Chondrocyte (in vitro differentiated cells): ENCODE measurements around the gene CACNA1B. TPM values are rescaled to one million over a fixed set of nuclear protein-coding genes. Genes with fewer than 3 reads are reported as not detected.

Source experiments
- DNase-seq: peaks from one replicate; pipeline ENCODE4 v3.0.0; 2021; ENCODE audit warnings: mixed read lengths, low spot score
- H3K27ac Mint-ChIP-seq: one replicate; pipeline ENCODE4 v1.8.0; 2021; ENCODE audit warnings: mild to moderate bottlenecking, moderate library complexity, mixed read lengths; ENCODE audit not compliant: unreplicated experiment
- H3K27me3 Mint-ChIP-seq: 2 replicates; pipeline ENCODE4 v1.8.0; 2021; ENCODE audit warnings: low read depth, mixed read lengths
- H3K36me3 Mint-ChIP-seq: 2 replicates; pipeline ENCODE4 v1.8.0; 2021; ENCODE audit warnings: low read depth, mixed read lengths
- H3K4me1 Mint-ChIP-seq: 2 replicates; pipeline ENCODE4 v1.8.0; 2021; ENCODE audit warnings: low read depth, mild to moderate bottlenecking, mixed read lengths
- H3K4me3 Mint-ChIP-seq: one replicate; pipeline ENCODE4 v1.8.0; 2021; ENCODE audit warnings: mild to moderate bottlenecking, moderate library complexity, mixed read lengths; ENCODE audit not compliant: unreplicated experiment
- H3K9me3 Mint-ChIP-seq: 2 replicates; pipeline ENCODE4 v1.8.0; 2021; ENCODE audit warnings: low read depth, mixed read lengths
- total RNA-seq: library from RNA; stranded (reverse); gene quantifications from 3 replicates; pipeline ENCODE4 v1.2.1, GENCODE V29; 2021
- TF ChIP-seq, protein P1 (sequence below): fragments of 200-600 bp; sonication (generic); IDR thresholded peaks from 2 replicates; pipeline ENCODE4 v1.5.0; 2021; ENCODE audit warnings: antibody characterized with exemption, mild to moderate bottlenecking, moderate library complexity

The CACNA1B gene
- total RNA-seq, 1 donor from 2014 or later: 3.7 TPM

GRCh38 chr9:138020120-138020794, 142.7 kb downstream of the CACNA1B start:
- peaks cover 29% of the 10 kb centered on the region for H3K27me3 Mint-ChIP-seq
- no peaks in the 10 kb centered on the region for H3K4me1 Mint-ChIP-seq
- no peaks in the 10 kb centered on the region for H3K36me3 Mint-ChIP-seq

GRCh38 chr9:138020795-138021182, 143.2 kb downstream of the CACNA1B start:
- Mint-ChIP-seq H3K4me1 (no peaks in the 10 kb centered on the region), H3K9me3 (no peaks in the 10 kb centered on the region), H3K4me3 (no peak overlapping the region), H3K27me3 (peaks cover 32% of the 10 kb centered on the region), H3K36me3 (no peaks in the 10 kb centered on the region), H3K27ac (no peak overlapping the region)
- TF ChIP-seq, protein P1, sequence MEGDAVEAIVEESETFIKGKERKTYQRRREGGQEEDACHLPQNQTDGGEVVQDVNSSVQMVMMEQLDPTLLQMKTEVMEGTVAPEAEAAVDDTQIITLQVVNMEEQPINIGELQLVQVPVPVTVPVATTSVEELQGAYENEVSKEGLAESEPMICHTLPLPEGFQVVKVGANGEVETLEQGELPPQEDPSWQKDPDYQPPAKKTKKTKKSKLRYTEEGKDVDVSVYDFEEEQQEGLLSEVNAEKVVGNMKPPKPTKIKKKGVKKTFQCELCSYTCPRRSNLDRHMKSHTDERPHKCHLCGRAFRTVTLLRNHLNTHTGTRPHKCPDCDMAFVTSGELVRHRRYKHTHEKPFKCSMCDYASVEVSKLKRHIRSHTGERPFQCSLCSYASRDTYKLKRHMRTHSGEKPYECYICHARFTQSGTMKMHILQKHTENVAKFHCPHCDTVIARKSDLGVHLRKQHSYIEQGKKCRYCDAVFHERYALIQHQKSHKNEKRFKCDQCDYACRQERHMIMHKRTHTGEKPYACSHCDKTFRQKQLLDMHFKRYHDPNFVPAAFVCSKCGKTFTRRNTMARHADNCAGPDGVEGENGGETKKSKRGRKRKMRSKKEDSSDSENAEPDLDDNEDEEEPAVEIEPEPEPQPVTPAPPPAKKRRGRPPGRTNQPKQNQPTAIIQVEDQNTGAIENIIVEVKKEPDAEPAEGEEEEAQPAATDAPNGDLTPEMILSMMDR: no peak
- DNase-seq: peak; percentile 71

More at GRCh38 chr9:138020120-138020794, 142.7 kb downstream of the CACNA1B start:
- H3K27ac Mint-ChIP-seq: no peak overlapping the region
- peak; percentile 71 for DNase-seq
- TF ChIP-seq, protein P1: no peak
- no peaks in the 10 kb centered on the region for H3K9me3 Mint-ChIP-seq
- no peak overlapping the region for H3K4me3 Mint-ChIP-seq

- Mint-ChIP-seq H3K27ac (no peak overlapping the region), H3K4me3 (no peak overlapping the region)
- DNase-seq: peak; percentile 61
Observed at GRCh38 chr9:138021251-138022056, 143.9 kb downstream of the CACNA1B start.

DNA sequence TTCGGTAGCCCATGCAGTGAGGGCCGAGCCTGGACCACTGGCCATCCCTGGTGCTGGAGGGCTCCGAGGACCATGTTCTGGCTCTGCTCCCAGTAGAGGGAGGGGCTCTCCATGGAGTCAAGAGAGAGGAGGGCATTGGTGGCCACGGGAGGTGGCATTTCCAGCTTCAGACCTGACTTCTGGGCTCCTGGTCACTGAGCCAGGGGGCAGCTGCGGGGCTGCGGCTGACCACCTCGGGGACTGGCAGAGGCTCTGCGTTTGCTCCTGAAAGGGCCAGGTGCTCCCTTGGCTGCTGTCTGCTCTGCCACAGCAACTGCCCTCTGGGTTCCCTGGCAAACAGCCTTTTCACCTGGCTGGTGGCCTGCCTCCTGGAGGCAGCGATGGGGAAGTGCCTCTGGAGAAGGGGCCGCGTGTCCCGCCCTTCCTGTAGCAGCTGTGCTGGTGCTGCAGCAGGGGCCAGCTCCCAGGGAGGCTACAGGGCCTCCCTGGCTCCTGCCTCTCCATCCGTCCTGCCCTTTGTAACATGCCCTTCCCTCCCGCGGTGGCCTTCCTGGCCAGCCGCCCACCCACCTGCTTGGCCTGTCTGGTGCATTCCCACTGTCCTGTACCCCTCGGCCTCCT, 144.6 kb downstream of the CACNA1B start:
- Mint-ChIP-seq H3K36me3 (no peaks in the 10 kb centered on the region), H3K4me1 (no peaks in the 10 kb centered on the region), H3K27ac (no peak overlapping the region), H3K27me3 (peaks cover 38% of the 10 kb centered on the region), H3K4me3 (no peak overlapping the region), H3K9me3 (no peaks in the 10 kb centered on the region)
- no peak for DNase-seq
- TF ChIP-seq, protein P1: peak; percentile 69

More at GRCh38 chr9:138021251-138022056, 143.9 kb downstream of the CACNA1B start:
- Mint-ChIP-seq H3K36me3 (no peaks in the 10 kb centered on the region), H3K27me3 (peaks cover 39% of the 10 kb centered on the region), H3K4me1 (no peaks in the 10 kb centered on the region), H3K9me3 (no peaks in the 10 kb centered on the region)
- TF ChIP-seq, protein P1: no peak

GRCh38 chr9:138022756-138023393, 145.3 kb downstream of the CACNA1B start:
- Mint-ChIP-seq H3K27ac (no peak overlapping the region), H3K9me3 (no peaks in the 10 kb centered on the region), H3K4me1 (no peaks in the 10 kb centered on the region), H3K27me3 (peaks cover 38% of the 10 kb centered on the region), H3K36me3 (no peaks in the 10 kb centered on the region), H3K4me3 (peak overlapping the region; percentile 25)
- peak; percentile 83 for DNase-seq
- TF ChIP-seq, protein P1: no peak
